ENCODE data around the gene USP7. TPM values are rescaled to one million over a fixed set of nuclear protein-coding genes. Genes with fewer than 3 reads are reported as not detected.

Gene USP7
- polyA plus RNA-seq, 4 donors = 94.3 to 137 (median 127) TPM

DNA sequence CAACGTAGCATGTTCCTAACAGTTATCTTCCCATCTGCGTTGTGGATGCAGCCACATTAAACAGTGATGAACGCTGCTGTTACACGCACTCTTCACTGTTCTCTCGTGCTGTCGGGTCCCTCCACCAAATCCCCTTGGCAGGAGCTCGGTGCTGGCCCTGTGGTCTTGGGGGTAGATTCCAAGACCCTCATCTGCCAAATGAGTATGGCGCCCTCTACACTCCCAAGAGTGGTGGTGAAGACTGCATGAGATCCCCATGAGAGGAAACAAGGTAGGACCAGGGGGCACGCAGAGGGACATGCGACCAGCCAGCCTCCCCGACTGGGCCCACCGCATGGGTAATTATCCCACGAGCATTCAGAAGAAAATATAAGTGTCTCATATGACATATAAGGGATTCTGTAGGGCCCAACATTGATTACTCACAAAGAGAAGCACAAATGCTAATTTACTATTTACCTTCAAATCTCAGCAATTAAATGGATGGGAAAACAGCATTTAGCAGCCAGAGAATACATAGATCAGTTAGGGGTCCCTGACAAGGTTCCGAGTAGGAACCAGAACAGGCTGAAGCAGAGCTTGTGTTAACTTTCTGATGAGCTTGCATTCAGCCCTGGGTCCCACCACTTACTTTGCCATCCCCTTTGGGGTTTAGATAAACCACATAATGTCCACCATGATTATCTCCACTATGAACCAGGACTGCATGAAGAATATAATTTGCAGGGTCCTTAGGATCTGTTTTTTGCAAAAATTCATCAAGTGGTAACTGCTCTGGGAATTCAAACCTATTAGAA, 57.7 kb downstream of the USP7 start:
- DNase-seq (ENCODE audit: low read depth in 4 of 4, low spot score in 3 of 4) = no peak

DNA sequence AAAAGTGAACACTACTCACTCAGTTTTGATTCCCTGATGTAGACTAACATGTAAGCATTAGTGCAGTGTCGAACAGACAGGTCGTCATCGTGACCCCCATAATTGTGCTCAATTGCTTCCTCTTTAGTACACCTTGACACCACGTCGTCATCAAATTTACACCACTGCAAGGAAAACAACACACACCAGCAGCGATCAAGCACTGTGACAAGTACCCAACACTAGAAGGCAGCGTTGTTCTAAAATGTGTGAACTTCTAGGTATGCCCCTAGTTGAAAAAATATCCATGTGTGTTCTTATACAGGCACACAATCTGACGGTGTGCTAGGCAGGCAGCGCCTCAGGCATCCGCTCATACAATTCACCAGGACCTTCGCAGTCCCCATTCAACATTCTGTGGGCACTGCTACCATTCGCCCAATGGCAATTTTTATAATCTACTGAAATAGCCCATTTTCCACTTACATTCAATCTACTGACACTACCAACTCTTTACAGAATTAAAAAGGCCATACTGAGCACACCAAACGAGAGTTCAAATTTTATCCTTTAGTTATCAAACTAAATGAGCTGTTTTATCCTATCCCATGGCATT, 58.4 kb downstream of the USP7 start:
- DNase-seq (ENCODE audit: low read depth in 4 of 4, low spot score in 3 of 4) = no peak

DNA sequence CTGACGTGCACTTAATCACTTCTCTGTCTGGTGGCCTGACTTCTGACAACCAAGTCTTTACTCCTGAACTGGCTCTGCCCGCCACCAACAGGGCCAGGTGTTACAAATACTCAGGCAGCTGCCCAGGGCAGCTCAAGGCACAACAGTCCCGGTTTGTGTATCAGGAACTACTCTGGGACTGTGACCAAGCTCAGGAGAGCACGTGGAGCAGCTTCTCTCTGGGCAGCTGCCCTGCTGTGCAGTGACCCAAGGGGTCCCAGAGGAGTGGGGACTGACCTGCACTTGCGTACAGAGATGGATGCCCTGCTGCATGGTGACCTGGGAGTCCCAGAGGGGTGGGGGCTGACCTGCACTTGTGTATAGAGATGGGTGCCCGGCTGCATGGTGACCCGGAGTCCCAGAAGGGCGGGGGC, 59.7 kb downstream of the USP7 start:
- no peak for DNase-seq (ENCODE audit: low read depth in 4 of 4, low spot score in 3 of 4)

DNA sequence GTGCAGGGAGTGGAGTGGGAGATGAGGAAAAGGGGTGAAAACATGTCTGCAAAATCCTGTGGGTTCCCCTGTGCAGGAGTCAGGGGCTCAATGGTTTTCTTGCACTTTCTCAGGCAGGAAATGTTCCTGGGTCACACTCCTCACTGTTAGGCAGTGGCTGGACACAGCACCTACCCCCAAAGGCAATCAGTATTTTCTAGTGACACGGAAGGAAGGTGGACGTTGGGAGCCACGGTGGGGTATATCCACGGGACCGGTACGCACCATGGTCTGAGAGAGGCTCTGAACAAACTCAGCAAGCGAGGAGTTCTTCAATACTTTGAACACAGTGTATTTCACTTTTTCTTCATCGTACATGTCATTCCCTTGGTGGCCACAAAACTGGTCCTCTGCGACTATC, 60.7 kb downstream of the USP7 start:
- DNase-seq (ENCODE audit: low read depth in 4 of 4, low spot score in 3 of 4) = no peak

DNA sequence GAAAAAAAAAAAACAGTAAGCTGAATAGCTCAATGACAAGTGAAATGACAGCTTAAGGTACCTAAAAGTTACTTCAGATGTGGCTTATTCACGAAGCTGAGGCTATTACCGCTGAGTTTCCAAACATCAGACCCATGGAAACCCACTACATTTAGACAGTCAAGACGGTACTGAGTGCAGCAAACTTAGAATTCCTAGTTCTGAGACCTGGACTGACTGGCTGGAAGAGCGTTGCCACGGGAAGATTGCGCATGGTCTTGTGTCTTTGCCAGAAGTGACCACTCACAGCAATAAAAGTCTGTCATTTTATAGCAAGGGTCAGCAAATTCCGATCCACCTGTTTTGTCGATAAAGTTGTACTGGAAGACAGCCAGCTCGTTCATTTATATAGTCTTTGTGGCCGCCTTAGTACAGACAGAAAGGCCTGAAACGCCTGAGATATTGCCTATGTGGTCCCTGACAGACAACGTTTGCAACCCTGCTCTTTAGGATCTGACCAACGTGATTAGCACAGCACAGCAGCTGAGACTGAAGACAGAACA, 62.3 kb downstream of the USP7 start:
- DNase-seq (ENCODE audit: low read depth in 4 of 4, low spot score in 3 of 4) = no peak

DNA sequence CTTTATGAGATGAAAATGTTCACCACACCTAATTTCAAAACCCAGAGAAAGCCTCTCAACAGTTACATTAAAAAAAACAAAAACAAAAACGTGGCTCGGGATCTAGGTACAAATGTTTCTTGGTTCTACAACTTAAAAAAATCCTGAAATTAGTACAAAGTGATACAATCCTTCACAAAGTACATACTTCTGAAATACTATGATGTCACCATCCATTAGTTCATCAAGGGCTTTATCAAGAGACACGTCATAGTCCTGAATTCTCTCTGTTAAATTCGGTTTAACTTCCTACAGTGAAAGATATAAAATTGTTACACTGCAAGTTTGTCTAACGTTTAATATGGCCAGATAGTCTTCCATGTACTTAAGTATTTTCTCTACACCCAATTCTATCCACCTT, 63.4 kb downstream of the USP7 start:
- no peak for DNase-seq (ENCODE audit: low read depth in 4 of 4, low spot score in 3 of 4)

DNA sequence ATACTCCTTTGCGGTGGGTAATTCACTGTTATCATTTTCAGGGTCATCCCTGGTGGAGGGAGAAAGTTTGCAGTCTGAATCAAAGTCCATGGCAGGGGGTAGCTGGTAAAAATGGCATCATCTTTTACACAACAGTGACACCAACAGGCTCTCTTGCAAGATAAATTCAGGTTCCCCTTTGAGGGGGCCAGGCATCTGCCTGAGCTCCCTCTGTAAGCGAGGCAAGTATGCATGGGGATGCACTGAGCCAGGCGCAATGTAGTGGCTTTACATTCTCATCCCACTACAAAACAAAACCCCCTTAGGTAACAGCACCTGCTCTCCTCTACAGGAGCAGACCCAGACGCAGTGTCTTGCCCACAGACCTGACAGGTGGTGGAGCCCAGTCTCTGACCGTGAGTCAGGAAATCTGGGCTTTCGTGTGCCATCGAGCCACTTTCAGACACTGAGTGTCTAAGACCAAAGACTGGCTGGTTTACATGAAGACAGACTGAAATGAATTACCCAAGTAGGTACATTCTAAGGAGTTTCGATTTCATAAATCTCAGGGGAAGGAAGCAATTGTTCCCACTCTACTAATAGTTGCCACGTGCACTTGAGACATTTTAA, 63.9 kb downstream of the USP7 start:
- no peak for DNase-seq (ENCODE audit: low read depth in 4 of 4, low spot score in 3 of 4)

DNA sequence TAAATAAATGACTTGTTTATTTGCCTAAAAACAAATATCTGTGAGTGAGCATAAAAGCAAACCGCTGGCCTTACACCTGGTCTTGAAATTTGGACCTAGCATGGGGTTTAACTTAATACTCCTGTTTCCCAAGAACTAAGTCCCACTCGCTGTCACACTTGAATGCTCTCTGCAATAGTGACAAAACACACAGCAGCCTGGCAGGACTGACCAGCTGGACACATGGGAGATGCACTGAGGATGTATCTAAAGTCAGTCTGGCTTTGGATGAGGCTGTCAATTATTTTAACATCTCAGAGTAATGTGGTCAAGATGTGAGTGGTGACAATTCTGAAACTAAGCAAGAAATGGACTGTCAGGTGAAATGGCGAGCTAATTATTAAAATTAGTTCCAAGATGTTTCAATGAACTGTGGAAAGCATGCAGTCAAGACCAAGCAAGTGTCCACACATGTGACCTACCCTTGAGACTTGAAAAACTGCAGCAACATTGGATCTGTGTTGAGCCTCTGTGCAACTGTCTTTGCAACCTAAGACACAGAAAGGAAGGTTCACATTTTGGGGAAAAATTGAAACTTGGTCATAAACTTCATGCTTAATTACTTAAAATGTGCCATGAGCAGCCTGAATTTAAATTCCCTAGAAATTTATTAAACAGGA, 64.9 kb downstream of the USP7 start:
- no peak for DNase-seq (ENCODE audit: low read depth in 4 of 4, low spot score in 3 of 4)

DNA sequence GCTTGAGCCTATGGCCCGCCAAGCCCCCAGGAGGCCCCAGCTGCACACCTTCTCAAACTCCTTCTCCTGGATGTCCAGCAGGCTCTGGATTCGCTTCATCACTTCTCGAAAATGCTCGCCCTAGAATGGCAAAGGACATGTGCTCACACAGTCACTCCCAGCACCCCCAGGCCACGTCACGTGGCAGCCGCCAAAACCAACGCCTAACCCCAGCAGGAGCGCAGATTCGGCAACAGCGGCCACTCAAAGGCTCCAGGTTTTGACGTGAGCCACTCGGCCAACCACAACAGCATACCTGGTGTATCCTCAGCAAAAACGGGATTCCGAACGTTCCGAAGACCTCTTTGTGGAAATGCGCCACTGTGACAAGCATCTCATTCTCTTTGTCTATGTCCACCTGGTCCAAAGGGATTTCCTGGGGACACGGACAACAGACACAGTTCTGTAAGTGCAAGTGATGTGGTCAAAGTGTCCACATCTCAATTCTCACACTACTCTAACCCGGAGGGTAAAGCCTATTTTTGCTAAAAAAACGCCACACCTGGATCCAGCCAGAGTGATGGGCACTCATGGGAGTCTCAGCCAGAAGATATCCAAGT, 68.9 kb downstream of the USP7 start:
- no peak for DNase-seq (ENCODE audit: low read depth in 4 of 4, low spot score in 3 of 4)

DNA sequence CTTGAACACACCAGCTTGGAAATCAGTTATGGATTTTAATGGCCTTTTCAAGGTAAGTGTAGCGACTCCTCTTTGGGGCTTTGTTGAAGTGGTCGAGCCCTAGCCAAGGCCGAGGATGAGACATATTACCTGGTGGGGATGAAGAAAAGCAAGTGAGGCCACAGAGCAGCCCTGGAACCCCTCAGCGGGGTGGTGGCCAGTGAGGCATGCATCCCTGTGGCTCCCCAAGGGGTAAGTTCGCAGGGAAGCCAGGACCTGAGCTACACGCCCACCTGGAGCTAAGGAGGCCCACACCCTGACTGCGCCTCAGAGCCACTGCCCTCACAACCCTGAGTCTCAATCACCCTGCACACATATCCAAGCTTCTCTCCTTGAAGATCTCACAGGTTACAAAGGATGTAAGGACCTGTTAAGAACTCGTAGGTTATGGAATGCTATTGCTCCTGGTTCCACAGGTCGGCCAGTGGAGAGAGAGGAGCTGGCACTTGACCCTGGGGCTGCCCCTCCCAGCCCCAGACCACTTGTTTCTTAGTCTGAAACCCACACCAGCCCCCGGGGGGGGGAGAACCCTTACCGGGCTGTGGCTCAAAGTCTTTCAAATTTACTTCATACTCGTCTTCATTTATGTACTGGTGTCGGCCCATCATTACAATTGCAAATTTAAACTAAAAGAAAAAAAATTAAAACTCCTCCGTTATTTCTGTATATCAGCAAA, 69.6 kb downstream of the USP7 start:
- DNase-seq (ENCODE audit: low read depth in 4 of 4, low spot score in 3 of 4) = no peak

DNA sequence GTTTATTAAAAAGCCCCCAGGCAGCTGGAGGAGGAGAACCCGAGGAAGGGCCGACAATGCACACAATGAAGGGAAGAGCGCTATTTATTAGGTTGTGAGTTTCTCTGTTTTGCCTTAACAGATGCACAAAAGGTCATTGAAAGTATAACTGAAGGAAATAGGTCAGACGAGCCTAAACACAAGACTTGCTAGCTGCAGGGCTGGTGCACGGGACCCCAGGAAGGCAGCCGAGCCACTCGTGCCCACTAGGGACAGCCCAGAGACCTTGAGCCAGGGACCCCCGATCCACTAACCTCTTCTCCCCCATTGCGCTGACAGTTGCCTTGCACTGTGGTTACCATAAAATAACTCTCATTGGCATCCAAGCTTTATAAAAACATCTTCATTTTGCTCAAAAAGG, 70.3 kb downstream of the USP7 start:
- DNase-seq (ENCODE audit: low read depth in 4 of 4, low spot score in 3 of 4) = no peak

DNA sequence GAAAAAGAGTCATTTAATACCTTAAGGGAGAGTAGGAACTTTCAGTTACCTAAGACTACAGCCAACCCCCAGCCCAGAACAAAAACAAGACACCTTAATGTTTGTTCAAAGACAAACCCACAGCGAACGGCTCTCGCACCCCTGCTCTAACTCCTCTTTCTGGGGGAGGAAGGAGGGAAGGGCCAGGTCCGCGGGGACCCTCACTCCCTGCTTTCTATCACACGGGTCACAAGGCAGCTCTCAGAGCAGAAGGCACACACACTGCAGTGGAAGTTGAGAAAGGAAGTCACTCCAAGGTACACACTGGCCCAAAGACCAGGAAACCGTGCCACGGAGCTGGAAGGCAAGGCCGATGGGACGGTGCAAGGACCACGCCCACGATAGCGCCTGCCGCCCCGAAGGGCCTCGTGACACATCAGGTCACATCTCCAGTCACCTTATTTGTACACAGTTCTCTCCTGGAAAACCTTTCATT, 71.6 kb downstream of the USP7 start:
- no peak for DNase-seq (ENCODE audit: low read depth in 4 of 4, low spot score in 3 of 4)

DNA sequence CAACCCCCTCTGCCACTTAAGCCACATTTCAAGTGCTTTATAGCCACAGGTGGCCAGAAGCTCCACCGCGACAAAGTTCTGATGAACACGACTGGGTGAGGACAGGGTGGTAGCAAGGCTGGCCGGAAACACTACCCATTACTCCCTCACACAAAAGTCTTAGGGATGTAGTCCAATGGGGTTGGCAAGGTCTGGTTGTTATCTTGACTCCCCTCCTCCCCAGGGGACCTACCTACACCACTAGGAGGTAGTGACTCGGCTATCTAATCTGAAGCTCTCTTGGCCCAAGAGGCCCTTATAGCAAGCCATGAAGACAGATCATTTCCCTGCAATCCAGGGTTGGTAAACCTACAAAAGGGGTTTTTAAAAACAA, 73.2 kb downstream of the USP7 start:
- DNase-seq (ENCODE audit: low read depth in 4 of 4, low spot score in 3 of 4) = no peak

DNA sequence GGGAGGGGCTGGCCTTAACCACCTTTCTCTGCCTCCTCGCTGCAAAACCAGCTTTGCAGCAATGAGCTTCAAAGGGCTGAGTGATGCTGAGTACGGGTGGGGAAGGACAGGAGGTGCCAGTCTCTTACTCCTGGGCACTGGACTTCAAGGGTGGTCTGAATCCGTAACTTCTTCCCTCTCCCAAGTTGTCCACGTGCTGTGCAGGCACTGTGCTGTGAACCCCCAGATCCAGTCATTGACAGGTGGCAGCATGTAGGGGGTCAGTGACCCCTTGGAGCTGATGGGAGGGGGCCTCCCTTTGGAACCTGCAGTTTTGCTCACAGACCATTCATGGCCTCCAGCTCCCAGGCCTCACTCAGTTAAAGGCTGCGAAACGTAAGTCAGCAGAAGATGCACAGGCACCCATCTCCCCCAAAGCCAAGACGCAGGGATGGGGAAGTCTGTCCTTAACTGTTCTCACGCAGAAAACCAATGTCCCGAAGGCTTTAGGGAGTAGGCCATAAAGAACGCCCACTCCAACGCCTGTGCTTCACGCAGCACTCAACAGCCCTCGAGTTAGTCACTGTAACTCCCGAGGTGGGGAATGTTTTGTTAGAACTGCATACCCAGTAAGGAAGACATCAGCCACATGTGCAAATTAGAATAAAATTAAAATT, 73.7 kb downstream of the USP7 start:
- DNase-seq (ENCODE audit: low read depth in 4 of 4, low spot score in 3 of 4) = no peak

DNA sequence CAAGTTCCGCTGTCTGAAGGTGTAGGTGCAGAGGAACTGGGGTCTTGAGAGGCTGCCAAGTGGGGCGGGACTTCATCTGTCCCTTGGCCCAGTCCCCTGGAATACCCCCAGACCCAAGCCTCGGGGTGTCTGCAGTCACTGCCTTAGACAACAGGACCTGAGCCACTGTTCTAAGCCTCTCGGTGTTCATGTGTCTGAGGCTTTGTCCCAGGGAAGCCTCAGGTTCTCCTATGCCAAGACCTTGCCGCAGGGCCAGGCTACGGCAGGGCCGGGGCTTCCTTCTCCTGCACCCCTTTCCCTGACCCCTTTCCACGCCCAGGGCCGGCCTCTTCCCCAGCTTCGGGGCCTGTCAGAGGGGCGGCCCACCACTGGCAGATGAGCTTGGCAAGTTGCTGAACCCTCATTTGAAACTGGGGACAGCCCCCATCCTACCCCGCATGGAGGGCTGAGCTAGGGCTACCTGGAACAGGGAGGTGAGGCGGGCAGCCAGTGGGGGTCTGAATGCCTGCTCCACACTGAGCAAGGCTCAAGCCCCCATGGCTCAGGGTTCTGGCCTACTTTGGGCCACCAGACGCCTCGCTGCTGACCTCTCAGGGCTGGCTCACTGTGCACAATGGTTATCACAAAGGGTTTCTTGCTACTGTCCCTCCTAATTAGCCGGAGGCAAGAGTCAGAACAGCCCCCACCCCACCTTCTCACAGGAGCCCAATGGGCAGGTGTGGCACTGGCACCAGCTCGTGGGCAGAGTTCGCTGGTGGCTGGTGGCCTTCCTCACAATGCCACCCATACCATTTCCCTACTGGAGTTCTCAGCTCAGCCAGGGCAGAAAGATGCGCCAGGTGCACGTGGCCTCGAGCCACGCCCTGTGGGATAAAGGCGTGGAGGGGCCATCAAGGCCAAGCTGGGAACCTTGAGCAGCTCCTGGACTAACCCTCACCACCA, 74.5 kb downstream of the USP7 start:
- DNase-seq (ENCODE audit: low read depth in 4 of 4, low spot score in 3 of 4) = no peak

DNA sequence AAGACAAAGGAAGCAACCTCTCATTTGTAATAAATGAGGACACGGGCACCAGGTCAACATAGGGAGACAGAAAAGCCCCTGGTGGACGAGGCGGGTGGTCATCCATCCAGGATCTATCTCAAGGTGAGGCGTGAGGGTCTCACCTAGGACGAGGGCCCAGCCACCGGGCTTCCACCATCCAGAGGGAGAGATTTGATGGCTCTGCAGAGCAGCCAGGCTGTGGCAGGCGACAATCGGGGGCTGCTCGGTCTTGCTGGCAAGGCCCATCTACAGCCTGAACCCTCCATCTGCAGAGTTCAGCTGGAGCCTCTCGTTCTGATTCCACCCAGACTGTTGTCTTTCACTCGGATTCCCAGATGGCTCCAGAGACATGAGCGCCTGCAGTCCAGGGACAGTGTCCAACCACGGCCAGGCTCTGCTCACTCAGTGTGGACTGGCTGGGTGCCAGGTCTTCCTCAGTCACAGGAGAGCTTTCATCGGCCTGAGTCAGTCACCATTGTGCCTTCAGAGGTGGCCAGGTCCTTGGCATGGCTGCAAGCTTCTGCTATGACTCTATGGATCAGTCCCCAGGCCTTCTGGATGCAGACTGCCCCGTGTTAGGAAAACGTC, 75.7 kb downstream of the USP7 start:
- no peak for DNase-seq (ENCODE audit: low read depth in 4 of 4, low spot score in 3 of 4)

DNA sequence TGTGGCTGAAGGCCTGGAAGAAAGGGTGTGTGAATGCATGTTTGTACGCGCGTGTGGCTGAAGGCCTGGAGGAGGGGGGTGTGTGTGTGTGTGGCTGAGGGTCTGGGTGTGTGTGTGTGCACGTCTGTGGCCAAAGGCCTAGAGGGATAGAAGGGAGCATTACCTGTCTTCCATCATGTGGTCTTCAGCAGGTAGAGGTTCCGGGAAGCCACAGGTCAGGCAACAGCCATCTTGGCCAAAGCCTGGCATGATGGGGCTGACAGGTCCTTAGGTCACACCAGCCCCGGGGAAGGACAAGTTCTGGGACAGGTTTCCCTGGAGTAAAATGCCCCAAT, 76.3 kb downstream of the USP7 start:
- DNase-seq (ENCODE audit: low read depth in 4 of 4, low spot score in 3 of 4) = no peak

All from left renal pelvis (tissue), 4 donors.